ENCODE measurements around the gene PHYKPL.

The PHYKPL gene

DNA sequence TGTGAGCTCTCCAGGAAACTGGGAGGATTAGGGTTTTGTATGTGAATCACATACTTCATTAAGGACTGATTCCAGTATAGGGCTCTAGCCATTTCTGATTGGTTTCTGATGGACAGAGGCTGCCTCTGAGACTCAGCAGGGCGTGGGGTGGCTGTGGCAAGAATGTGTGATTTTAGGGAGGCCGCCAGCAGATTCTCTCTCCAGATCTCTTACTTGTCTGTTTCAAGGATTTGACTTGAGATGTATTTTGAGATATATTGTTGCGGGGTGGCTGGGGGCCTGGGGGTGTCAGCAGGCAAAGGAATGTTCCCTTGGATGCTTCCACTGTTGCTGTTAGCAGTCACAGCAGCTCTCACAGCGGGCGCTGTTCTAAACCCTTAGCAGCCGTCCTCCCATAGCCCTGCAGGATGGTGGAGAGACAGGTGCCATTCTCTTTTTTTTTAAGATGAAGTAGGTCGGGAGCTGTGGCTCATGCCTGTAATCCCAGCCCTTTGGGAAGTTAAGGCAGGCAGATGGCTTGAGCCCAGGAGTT, 36.3 kb downstream of the PHYKPL start:
- Histone ChIP-seq H3K9me3 (ENCODE audit: control insufficient read depth, low read length) (peaks cover 2% of the 10 kb centered on the region), H3K27me3 (ENCODE audit: control insufficient read depth, insufficient read depth, low read length, poor library complexity, severe bottlenecking) (peaks cover 9% of the 10 kb centered on the region), H3K27ac (ENCODE audit: insufficient read depth, low read depth, low read length, poor library complexity, severe bottlenecking) (peak overlapping the region; percentile 1), H3K4me1 (ENCODE audit: control insufficient read depth, insufficient read depth, low read length) (peaks cover 8% of the 10 kb centered on the region), H3K36me3 (ENCODE audit: control insufficient read depth, insufficient read depth, low read length) (no peaks in the 10 kb centered on the region), H3K4me3 (ENCODE audit: insufficient read depth, low read depth, low read length) (no peak overlapping the region)
- 51 to 54% methylated on average over 7 of the region's 7 CpGs for WGBS, 2 experiments

DNA sequence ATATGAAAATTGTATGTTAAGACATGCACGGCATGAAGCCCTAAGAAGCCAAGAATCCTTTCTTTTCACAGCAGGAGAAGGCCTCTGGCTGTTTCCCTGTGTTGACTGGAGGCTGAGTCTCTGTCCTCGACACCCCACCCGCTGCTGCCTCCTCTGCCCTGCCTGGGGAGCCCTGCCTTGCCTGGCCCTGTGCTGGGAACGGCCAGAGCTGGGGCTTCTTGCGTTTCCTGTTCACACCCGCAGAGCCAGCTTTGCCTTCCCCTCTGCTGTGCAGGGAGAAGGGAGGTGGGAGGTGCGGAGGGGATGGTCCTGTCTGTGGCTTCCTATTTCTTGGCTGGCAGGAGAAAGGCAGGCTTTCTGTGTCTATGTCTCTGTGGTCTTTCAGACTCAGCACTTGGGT, 38.6 kb downstream of the PHYKPL start:
- Histone ChIP-seq H3K36me3 (ENCODE audit: control insufficient read depth, insufficient read depth, low read length) (no peaks in the 10 kb centered on the region), H3K27me3 (ENCODE audit: control insufficient read depth, insufficient read depth, low read length, poor library complexity, severe bottlenecking) (no peaks in the 10 kb centered on the region), H3K27ac (ENCODE audit: insufficient read depth, low read depth, low read length, poor library complexity, severe bottlenecking) (no peak overlapping the region), H3K4me3 (ENCODE audit: insufficient read depth, low read depth, low read length) (no peak overlapping the region), H3K9me3 (ENCODE audit: control insufficient read depth, low read length) (peaks cover 2% of the 10 kb centered on the region), H3K4me1 (ENCODE audit: control insufficient read depth, insufficient read depth, low read length) (peaks cover 8% of the 10 kb centered on the region)
- WGBS, 2 experiments: 66 to 69% methylated on average over 7 of the region's 7 CpGs

DNA sequence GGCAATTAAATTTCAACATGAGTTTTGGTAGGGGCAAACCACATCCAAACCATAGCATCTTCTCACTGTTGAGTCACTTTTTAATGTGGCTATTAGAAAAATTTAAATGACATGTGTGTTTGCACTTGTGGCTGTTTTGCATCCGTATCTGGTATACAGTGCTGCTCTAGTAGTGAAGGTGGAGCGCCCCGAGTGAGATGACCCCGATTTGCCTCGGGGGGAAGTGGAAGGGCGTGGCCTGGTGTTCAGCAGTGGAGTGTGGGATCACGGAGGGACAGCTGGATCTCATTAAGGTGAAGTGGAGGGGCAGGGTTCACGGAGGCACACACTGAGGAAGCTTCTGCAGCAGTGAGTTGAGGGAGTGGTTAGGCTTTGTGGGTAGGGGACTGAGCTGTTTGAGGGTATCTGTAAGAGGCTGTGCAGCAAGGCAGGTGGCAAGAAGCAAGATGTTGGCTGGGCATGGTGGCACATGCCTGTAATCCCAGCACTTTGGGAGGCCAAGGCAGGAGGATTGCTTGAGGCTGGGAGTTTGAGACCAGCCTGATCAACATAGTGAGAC, 39.3 kb downstream of the PHYKPL start:
- no peak overlapping the region for H3K4me3 ChIP-seq (ENCODE audit: insufficient read depth, low read depth, low read length)
- H3K9me3 ChIP-seq (ENCODE audit: control insufficient read depth, low read length): peaks cover 2% of the 10 kb centered on the region
- H3K4me1 ChIP-seq (ENCODE audit: control insufficient read depth, insufficient read depth, low read length): peaks cover 8% of the 10 kb centered on the region
- H3K36me3 ChIP-seq (ENCODE audit: control insufficient read depth, insufficient read depth, low read length): no peaks in the 10 kb centered on the region
- H3K27ac ChIP-seq (ENCODE audit: insufficient read depth, low read depth, low read length, poor library complexity, severe bottlenecking): no peak overlapping the region
- 94% methylated on average over 8 of the region's 8 CpGs for WGBS, 2 experiments
- no peaks in the 10 kb centered on the region for H3K27me3 ChIP-seq (ENCODE audit: control insufficient read depth, insufficient read depth, low read length, poor library complexity, severe bottlenecking)

DNA sequence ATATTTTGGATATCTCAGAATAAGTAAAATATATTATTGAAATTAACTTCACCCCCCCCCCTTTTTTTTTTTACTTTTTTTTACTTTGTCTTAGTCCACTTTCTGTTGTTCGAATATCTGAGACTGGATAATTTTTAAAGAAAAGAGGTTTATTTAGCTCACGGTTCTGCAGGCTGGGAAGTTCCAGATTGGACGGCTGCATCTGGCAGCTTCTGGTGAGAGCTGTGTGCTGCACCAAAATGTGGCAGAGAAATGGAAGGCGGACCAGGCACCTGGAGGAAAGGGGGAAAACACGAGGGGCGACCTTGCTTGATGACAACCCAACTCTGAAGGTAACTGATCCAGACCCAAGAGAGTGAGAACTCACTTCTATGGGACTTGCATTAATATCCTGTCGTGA, 39.8 kb downstream of the PHYKPL start:
- Histone ChIP-seq H3K9me3 (ENCODE audit: control insufficient read depth, low read length) (peaks cover 2% of the 10 kb centered on the region), H3K4me3 (ENCODE audit: insufficient read depth, low read depth, low read length) (no peak overlapping the region), H3K27ac (ENCODE audit: insufficient read depth, low read depth, low read length, poor library complexity, severe bottlenecking) (no peak overlapping the region), H3K36me3 (ENCODE audit: control insufficient read depth, insufficient read depth, low read length) (no peaks in the 10 kb centered on the region), H3K4me1 (ENCODE audit: control insufficient read depth, insufficient read depth, low read length) (peaks cover 8% of the 10 kb centered on the region), H3K27me3 (ENCODE audit: control insufficient read depth, insufficient read depth, low read length, poor library complexity, severe bottlenecking) (no peaks in the 10 kb centered on the region)
- 92 to 93% methylated on average over 7 of the region's 7 CpGs for WGBS, 2 experiments

DNA sequence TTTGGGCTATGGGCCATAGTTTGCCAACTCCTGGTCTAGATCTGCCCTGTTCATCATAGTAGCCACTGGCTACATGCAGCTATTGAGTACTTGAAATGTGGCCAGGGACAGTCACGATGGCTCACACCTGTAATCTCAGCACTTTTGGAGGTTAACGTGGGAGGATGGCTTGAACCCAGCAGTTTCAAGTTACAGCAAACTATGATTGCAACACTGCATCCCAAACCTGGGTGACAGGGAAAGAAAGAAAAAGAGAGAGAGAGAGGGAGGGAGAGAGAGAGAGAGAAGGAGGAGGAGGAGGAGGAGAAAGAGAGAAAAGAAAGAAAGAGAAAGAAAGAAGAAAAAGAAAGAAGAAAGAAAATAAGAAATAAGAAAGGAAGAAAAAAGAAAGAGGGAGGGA, 40.4 kb downstream of the PHYKPL start:
- no peaks in the 10 kb centered on the region for H3K36me3 ChIP-seq (ENCODE audit: control insufficient read depth, insufficient read depth, low read length)
- WGBS, 2 experiments: 88 to 95% methylated on average over 2 of the region's 2 CpGs

DNA sequence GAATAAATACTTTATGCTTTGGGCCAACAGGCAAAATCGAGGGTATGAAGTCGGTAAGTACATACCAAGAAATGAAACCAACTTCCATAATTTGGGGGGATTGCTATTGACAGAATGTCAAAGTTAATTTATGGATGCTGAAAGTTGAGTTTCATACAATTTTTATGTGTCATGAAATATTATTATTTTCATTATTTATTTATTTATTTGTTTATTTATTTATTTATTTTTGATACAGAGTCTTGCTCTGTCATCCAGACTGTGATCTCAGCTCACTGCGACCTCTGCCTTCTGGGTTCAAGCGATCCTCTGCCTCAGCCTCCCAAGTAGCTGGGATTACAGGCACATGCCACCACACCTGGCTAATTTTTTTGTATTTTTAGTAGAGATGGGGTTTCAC, 40.9 kb downstream of the PHYKPL start:
- Histone ChIP-seq H3K4me1 (ENCODE audit: control insufficient read depth, insufficient read depth, low read length) (peaks cover 8% of the 10 kb centered on the region), H3K27ac (ENCODE audit: insufficient read depth, low read depth, low read length, poor library complexity, severe bottlenecking) (no peak overlapping the region), H3K27me3 (ENCODE audit: control insufficient read depth, insufficient read depth, low read length, poor library complexity, severe bottlenecking) (no peaks in the 10 kb centered on the region), H3K36me3 (ENCODE audit: control insufficient read depth, insufficient read depth, low read length) (no peaks in the 10 kb centered on the region), H3K9me3 (ENCODE audit: control insufficient read depth, low read length) (peaks cover 2% of the 10 kb centered on the region), H3K4me3 (ENCODE audit: insufficient read depth, low read depth, low read length) (no peak overlapping the region)
- 85 to 87% methylated on average over 4 of the region's 4 CpGs for WGBS, 2 experiments

More for the DNA sequence above, 40.4 kb downstream of the PHYKPL start:
- peaks cover 8% of the 10 kb centered on the region for H3K4me1 ChIP-seq (ENCODE audit: control insufficient read depth, insufficient read depth, low read length)
- H3K27me3 ChIP-seq (ENCODE audit: control insufficient read depth, insufficient read depth, low read length, poor library complexity, severe bottlenecking): no peaks in the 10 kb centered on the region
- H3K9me3 ChIP-seq (ENCODE audit: control insufficient read depth, low read length): peaks cover 2% of the 10 kb centered on the region
- no peak overlapping the region for H3K4me3 ChIP-seq (ENCODE audit: insufficient read depth, low read depth, low read length)
- no peak overlapping the region for H3K27ac ChIP-seq (ENCODE audit: insufficient read depth, low read depth, low read length, poor library complexity, severe bottlenecking)

DNA sequence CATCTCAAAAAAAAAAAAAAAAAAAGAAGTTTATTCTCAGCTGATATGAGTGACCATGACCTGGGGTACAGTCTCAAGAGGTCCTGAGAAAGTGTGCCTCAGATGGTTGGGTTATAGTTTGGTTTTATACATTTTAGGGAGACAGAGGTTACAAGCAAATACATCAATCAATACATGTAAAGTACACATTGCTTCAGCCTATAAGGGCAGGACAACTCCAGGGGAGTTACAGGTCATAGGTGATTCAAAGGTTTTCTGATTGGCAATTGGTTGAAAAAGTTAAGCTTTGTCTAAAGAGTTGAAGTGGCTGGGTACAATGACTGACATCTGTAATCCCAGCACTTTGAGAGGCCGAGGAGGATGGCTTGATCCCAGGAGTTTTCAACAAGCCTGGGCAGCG, 43.2 kb downstream of the PHYKPL start:
- no peaks in the 10 kb centered on the region for H3K27me3 ChIP-seq (ENCODE audit: control insufficient read depth, insufficient read depth, low read length, poor library complexity, severe bottlenecking)
- 45 to 47% methylated on average over 2 of the region's 2 CpGs for WGBS, 2 experiments
- H3K27ac ChIP-seq (ENCODE audit: insufficient read depth, low read depth, low read length, poor library complexity, severe bottlenecking): no peak overlapping the region
- no peaks in the 10 kb centered on the region for H3K4me1 ChIP-seq (ENCODE audit: control insufficient read depth, insufficient read depth, low read length)
- H3K36me3 ChIP-seq (ENCODE audit: control insufficient read depth, insufficient read depth, low read length): no peaks in the 10 kb centered on the region
- H3K4me3 ChIP-seq (ENCODE audit: insufficient read depth, low read depth, low read length): no peak overlapping the region
- peaks cover 2% of the 10 kb centered on the region for H3K9me3 ChIP-seq (ENCODE audit: control insufficient read depth, low read length)

DNA sequence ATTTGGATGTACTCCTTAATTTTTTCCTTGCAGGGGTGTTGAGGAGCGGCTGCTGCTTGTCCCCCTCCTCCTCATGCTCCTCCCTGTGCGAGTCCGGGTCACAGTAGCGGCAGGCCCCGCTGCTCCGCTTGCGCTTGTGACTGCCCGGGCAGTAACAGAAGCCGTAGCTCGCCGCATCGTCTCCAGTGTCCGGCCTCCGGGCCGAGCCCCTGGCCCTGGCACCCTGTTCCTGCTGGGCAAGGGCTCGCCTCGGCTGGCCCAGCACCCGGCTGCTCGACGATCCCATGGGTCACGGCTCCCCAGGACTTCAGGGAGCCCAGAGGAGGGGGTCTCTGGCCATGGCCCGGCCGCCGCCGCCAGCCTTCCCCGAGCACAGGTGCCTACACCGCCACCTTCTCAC, 45.6 kb downstream of the PHYKPL start, which contains the start of gene GMCL2:
TSS of gene GMCL2 (minus strand) at position 358 of the 400 bp plus-strand sequence. CDS start at position 286, 72 bp downstream.
- WGBS, 2 experiments: 93 to 96% methylated on average over 27 of the region's 27 CpGs
- Histone ChIP-seq H3K36me3 (ENCODE audit: control insufficient read depth, insufficient read depth, low read length) (no peaks in the 10 kb centered on the region), H3K4me3 (ENCODE audit: insufficient read depth, low read depth, low read length) (no peak within 1 kb of the TSS), H3K27ac (ENCODE audit: insufficient read depth, low read depth, low read length, poor library complexity, severe bottlenecking) (no peak within 1 kb of the TSS), H3K9me3 (ENCODE audit: control insufficient read depth, low read length) (no peaks in the 10 kb centered on the region), H3K4me1 (ENCODE audit: control insufficient read depth, insufficient read depth, low read length) (no peaks in the 10 kb centered on the region), H3K27me3 (ENCODE audit: control insufficient read depth, insufficient read depth, low read length, poor library complexity, severe bottlenecking) (no peaks in the 10 kb centered on the region)

DNA sequence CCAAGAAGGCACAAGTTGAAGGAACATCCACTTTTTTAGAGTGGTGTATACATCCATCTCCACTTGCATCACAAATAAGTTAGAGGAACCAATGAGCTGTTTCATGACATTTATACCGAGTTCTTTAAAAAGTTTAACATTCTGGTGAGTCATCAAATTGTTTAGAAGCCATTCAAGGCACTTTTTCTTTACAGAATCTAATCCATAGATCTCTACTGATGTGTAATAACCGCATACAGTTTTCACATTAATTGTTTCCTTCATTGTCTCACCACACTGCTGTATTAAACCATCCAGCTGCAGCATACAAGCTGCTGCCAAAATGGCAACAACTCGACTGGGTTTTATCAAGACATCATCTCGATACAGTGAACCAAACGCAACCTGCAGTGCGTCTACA, 46.2 kb downstream of the PHYKPL start:
- Histone ChIP-seq H3K9me3 (ENCODE audit: control insufficient read depth, low read length) (no peaks in the 10 kb centered on the region), H3K4me1 (ENCODE audit: control insufficient read depth, insufficient read depth, low read length) (no peaks in the 10 kb centered on the region), H3K27me3 (ENCODE audit: control insufficient read depth, insufficient read depth, low read length, poor library complexity, severe bottlenecking) (no peaks in the 10 kb centered on the region), H3K4me3 (ENCODE audit: insufficient read depth, low read depth, low read length) (no peak overlapping the region), H3K27ac (ENCODE audit: insufficient read depth, low read depth, low read length, poor library complexity, severe bottlenecking) (no peak overlapping the region), H3K36me3 (ENCODE audit: control insufficient read depth, insufficient read depth, low read length) (no peaks in the 10 kb centered on the region)
- WGBS, 2 experiments: 90 to 93% methylated on average over 6 of the region's 6 CpGs

DNA sequence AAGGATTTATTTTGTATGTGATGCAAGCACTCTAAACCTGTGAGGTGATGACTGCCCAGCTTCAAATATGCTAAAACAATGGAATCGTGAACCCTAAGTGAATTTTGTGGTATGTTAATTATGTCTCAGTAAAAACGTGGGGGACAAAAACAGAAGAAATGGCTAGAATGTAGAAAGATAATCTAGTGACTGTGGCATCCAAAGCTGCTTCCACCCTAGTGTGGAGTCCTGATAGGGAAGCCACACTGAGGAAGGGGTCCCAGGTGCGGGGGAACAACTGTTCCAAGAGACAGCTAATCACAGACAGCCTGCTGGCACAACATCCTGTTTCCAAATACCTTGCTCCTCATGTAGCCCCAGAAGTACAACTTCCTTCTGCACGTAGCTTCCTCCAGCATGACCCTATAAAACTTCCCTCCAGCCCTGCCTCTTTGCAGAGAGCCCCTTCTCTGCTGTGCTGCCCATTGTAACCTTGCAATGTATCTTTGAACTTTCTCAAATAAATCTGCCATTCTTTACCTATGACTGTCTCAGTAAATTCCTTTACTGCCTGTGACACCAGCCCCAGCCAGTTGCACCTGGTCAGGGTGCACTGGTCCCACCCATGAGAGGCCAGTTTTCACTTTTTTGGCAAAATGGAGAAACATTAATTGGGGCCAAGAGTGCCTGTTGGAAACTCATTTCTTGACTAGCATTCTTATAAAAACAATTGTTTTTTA, 50.3 kb downstream of the PHYKPL start:
- Histone ChIP-seq H3K27me3 (ENCODE audit: control insufficient read depth, insufficient read depth, low read length, poor library complexity, severe bottlenecking) (no peaks in the 10 kb centered on the region), H3K9me3 (ENCODE audit: control insufficient read depth, low read length) (no peaks in the 10 kb centered on the region), H3K36me3 (ENCODE audit: control insufficient read depth, insufficient read depth, low read length) (no peaks in the 10 kb centered on the region), H3K27ac (ENCODE audit: insufficient read depth, low read depth, low read length, poor library complexity, severe bottlenecking) (no peak overlapping the region), H3K4me3 (ENCODE audit: insufficient read depth, low read depth, low read length) (no peak overlapping the region), H3K4me1 (ENCODE audit: control insufficient read depth, insufficient read depth, low read length) (no peaks in the 10 kb centered on the region)
- WGBS, 2 experiments: 64% methylated on average over 4 of the region's 4 CpGs
